NCI-H1417 treated with DMSO at 0.1 percent for 48 hours (cell line): ENCODE measurements around the gene SDR42E1.

Source experiments
- DNase-seq: peaks from one replicate; lab custom pipeline; 2025; lab: John Stamatoyannopoulos, UW

Gene SDR42E1

DNA sequence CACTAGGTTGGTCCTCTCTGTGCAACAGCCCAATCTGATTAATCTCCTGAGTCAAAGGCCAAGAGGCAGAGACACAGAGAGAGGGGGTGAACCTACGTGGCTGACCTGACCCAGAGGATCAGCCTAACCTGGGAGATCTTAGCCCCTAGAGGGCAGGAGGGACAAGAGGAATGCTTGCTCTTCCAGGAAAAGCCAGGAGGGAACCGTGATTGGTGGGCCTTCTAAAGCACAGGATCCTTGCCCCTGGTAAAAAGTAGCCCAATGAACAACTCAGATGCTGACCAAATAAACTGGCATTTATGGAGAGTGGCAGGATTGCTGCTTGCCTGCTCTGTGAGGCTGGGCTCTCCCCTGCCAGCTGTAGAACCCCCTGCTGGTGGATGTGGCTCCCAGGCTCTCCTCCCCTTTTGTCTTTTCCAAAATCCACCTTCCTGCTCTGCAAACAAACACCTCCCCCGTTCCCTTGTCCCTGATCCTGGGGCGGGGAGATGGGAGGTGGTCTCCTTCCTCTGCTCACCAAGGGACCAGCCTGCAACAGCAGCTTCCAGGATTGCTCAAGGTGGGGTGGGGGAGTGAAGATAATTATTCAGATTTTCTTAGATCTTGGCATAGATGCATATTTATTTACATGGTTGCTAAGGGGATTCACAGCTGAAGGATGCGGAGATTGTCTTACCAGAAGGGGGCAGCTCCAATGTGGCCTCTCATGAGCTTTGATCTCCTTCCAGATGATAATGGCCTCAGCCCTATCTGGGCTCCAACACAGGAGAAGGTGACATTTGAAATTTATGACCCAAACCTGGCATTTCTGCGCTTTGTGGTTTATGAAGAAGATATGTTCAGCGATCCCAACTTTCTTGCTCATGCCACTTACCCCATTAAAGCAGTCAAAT, 71.9 kb downstream of the SDR42E1 start:
- DNase-seq = no peak
